HL-60 (cell line): ENCODE measurements around the gene LMF1.

Experiments
- CTCF ChIP-seq: IDR thresholded peaks from one replicate; pipeline ENCODE4 v1.5.1; 2011; ENCODE audit warnings: low read length, control low read depth, inconsistent platforms; ENCODE audit not compliant: insufficient read depth
- GABPA ChIP-seq: IDR thresholded peaks from 2 replicates; pipeline ENCODE4 v1.6.1; 2012; ENCODE audit warnings: low read depth
- POLR2AphosphoS5 ChIP-seq: IDR thresholded peaks from 2 replicates; pipeline ENCODE4 v1.6.1; 2012; ENCODE audit warnings: low read depth
- REST ChIP-seq: IDR thresholded peaks from 2 replicates; pipeline ENCODE4 v1.6.1; 2012; ENCODE audit warnings: low read depth; ENCODE audit not compliant: insufficient replicate concordance
- SPI1 ChIP-seq: IDR thresholded peaks from 2 replicates; pipeline ENCODE4 v1.6.1; 2012; ENCODE audit warnings: low read depth, mild to moderate bottlenecking, borderline replicate concordance

- TF ChIP-seq CTCF = no peak
- TF ChIP-seq GABPA = no peak
- no peak for TF ChIP-seq REST
- TF ChIP-seq POLR2AphosphoS5 = no peak
- no peak for TF ChIP-seq SPI1
Measured at GRCh38 chr16:1019231-1020090, 48.7 kb upstream of the LMF1 start.
